HG02678 (cell line): Measurements from ENCODE around the gene RBM44.
"Not testable (repeated sequence)": the region's sequence is repeated elsewhere in the genome, so short reads cannot be mapped to it uniquely, and the experiment has no call there.

Experiments used
- ATAC-seq: cut with Tn5 transposase; IDR thresholded peaks from one replicate; pipeline ENCODE4 v1.9.1; 2021; ENCODE audit warnings: mild to moderate bottlenecking, moderate library complexity; ENCODE audit not compliant: unreplicated experiment

The RBM44 gene

GRCh38 chr2:237779521-237779920 lies 19.1 kb upstream of the RBM44 start:
- no peak for ATAC-seq

- no peak for ATAC-seq
Observed at GRCh38 chr2:237782181-237782580, 16.4 kb upstream of the RBM44 start.

GRCh38 chr2:237783678-237784077 lies 14.9 kb upstream of the RBM44 start:
- not testable (repeated sequence) for ATAC-seq

GRCh38 chr2:237786936-237787335 lies 11.6 kb upstream of the RBM44 start:
- no peak for ATAC-seq

GRCh38 chr2:237790353-237790752 lies 8.2 kb upstream of the RBM44 start:
- no peak for ATAC-seq

GRCh38 chr2:237791977-237792727 lies 6.4 kb upstream of the RBM44 start:
- ATAC-seq: no peak

GRCh38 chr2:237797253-237797652 lies 1.3 kb upstream of the RBM44 start:
- ATAC-seq: no peak

- ATAC-seq: no peak
Observed at GRCh38 chr2:237799060-237799428, 465 bp downstream of the RBM44 start.

GRCh38 chr2:237801466-237801865 lies 2.9 kb downstream of the RBM44 start:
- no peak for ATAC-seq

GRCh38 chr2:237806334-237806733 lies 7.8 kb downstream of the RBM44 start:
- ATAC-seq: no peak

GRCh38 chr2:237815637-237816036 lies 17.1 kb downstream of the RBM44 start:
- ATAC-seq: no peak

GRCh38 chr2:237816531-237816930 lies 18.0 kb downstream of the RBM44 start:
- no peak for ATAC-seq

GRCh38 chr2:237818066-237818473 lies 19.5 kb downstream of the RBM44 start:
- no peak for ATAC-seq

- no peak for ATAC-seq
Observed at GRCh38 chr2:237819231-237819630, 20.7 kb downstream of the RBM44 start.

GRCh38 chr2:237820421-237820820 lies 21.8 kb downstream of the RBM44 start:
- no peak for ATAC-seq

GRCh38 chr2:237823544-237823943 lies 25.0 kb downstream of the RBM44 start:
- ATAC-seq: no peak

GRCh38 chr2:237824085-237824484 lies 25.5 kb downstream of the RBM44 start:
- no peak for ATAC-seq

GRCh38 chr2:237827421-237827987 lies 28.9 kb downstream of the RBM44 start:
- no peak for ATAC-seq

- ATAC-seq: no peak
Observed at GRCh38 chr2:237830522-237830921, 31.9 kb downstream of the RBM44 start.

- no peak for ATAC-seq
Observed at GRCh38 chr2:237833546-237833945, 35.0 kb downstream of the RBM44 start.

- no peak for ATAC-seq
Observed at GRCh38 chr2:237835372-237835771, 36.8 kb downstream of the RBM44 start.

- no peak for ATAC-seq
Observed at GRCh38 chr2:237841051-237841450, 42.5 kb downstream of the RBM44 start.

GRCh38 chr2:237848940-237849339 lies 50.4 kb downstream of the RBM44 start:
- not testable (repeated sequence) for ATAC-seq
